HEK293 (cell line): Measurements from ENCODE around the gene MBP.

Experiments
- CTCF ChIA-PET: fragments of 350-600 bp; formaldehyde crosslinking; extraction: SDS; loops from one replicate; lab custom pipeline; 2021; ENCODE audit warnings: antibody characterized with exemption; lab: Yijun Ruan, JAX
- POLR2A ChIA-PET: fragments of 300-600 bp; formaldehyde crosslinking; extraction: SDS; loops from one replicate; lab custom pipeline; 2020; ENCODE audit warnings: antibody characterized with exemption, inconsistent platforms; lab: Yijun Ruan, JAX
- H3K27ac ChIP-seq: fragments of 200-500 bp; sonication (Bioruptor generic); 2 replicates; pipeline ENCODE4 v1.5.1; 2014; ENCODE audit warnings: low read depth, low read length, control low read depth, inconsistent platforms; ENCODE audit errors: extremely low read depth
- H3K36me3 ChIP-seq, 2 experiments: fragments of 200-500 bp in 1 of 2; sonication (Bioruptor generic) in 1 of 2; 1 replicate in 1 of 2; 2 replicates in 1 of 2; pipeline ENCODE4 v1.5.1; 2014 to 2017; ENCODE audit warnings: inconsistent platforms in 2 of 2, low read length in 2 of 2; ENCODE audit not compliant: control insufficient read depth in 2 of 2, insufficient read depth in 1 of 2
- H3K4me1 ChIP-seq: fragments of 200-500 bp; sonication (Bioruptor generic); 2 replicates; pipeline ENCODE4 v1.5.1; 2014; ENCODE audit warnings: mild to moderate bottlenecking, low read length, inconsistent platforms; ENCODE audit not compliant: control insufficient read depth, insufficient read depth
- H3K4me3 ChIP-seq: 2 replicates; pipeline ENCODE4 v1.5.1; 2011; ENCODE audit warnings: low read depth, mild to moderate bottlenecking, control low read depth, low read length, moderate library complexity
- H3K9me3 ChIP-seq: fragments of 200-500 bp; sonication (Bioruptor generic); 2 replicates; pipeline ENCODE4 v1.5.1; 2014; ENCODE audit warnings: low read depth, low read length, inconsistent platforms; ENCODE audit not compliant: control insufficient read depth, insufficient read depth
- CTCF ChIP-seq: fragments of 450-650 bp; formaldehyde crosslinking; IDR thresholded peaks from 2 replicates; pipeline ENCODE4 v1.5.1; 2016; ENCODE audit warnings: missing biosample characterization, missing genetic modification characterization
- EGR2 ChIP-seq: fragments of 450-650 bp; formaldehyde crosslinking; IDR thresholded peaks from 2 replicates; pipeline ENCODE4 v1.5.1; 2016; ENCODE audit warnings: low read depth, missing biosample characterization, missing genetic modification characterization
- GLI2 ChIP-seq: fragments of 450-650 bp; formaldehyde crosslinking; IDR thresholded peaks from 2 replicates; pipeline ENCODE4; 2017; ENCODE audit warnings: missing biosample characterization, missing genetic modification characterization, low read depth, borderline replicate concordance
- GLIS1 ChIP-seq: fragments of 450-650 bp; formaldehyde crosslinking; IDR thresholded peaks from 2 replicates; pipeline ENCODE4 v1.5.1; 2016; ENCODE audit warnings: missing biosample characterization, missing genetic modification characterization
- GLIS2 ChIP-seq: fragments of 450-650 bp; formaldehyde crosslinking; IDR thresholded peaks from 2 replicates; pipeline ENCODE4 v1.5.1; 2016; ENCODE audit warnings: missing biosample characterization, missing genetic modification characterization
- KLF1 ChIP-seq: fragments of 450-650 bp; formaldehyde crosslinking; IDR thresholded peaks from 2 replicates; pipeline ENCODE4 v1.5.1; 2016; ENCODE audit warnings: missing biosample characterization, missing genetic modification characterization
- KLF9 ChIP-seq: fragments of 450-650 bp; formaldehyde crosslinking; IDR thresholded peaks from 2 replicates; pipeline ENCODE4 v1.5.1; 2016; ENCODE audit warnings: missing biosample characterization, missing genetic modification characterization, low read depth
- OVOL3 ChIP-seq: fragments of 450-650 bp; formaldehyde crosslinking; IDR thresholded peaks from 2 replicates; pipeline ENCODE4 v1.5.1; 2016; ENCODE audit warnings: missing biosample characterization, missing genetic modification characterization
- RBAK ChIP-seq: fragments of 450-650 bp; formaldehyde crosslinking; IDR thresholded peaks from 2 replicates; pipeline ENCODE4 v1.5.1; 2016; ENCODE audit warnings: missing biosample characterization, missing genetic modification characterization
- SCRT1 ChIP-seq: fragments of 450-650 bp; formaldehyde crosslinking; IDR thresholded peaks from 2 replicates; pipeline ENCODE4 v1.5.1; 2016; ENCODE audit warnings: missing biosample characterization, missing genetic modification characterization, borderline replicate concordance
- SCRT2 ChIP-seq: fragments of 450-650 bp; formaldehyde crosslinking; IDR thresholded peaks from 2 replicates; pipeline ENCODE4 v1.5.1; 2016; ENCODE audit warnings: missing biosample characterization, missing genetic modification characterization
- TCF7L2 ChIP-seq: IDR thresholded peaks from 2 replicates; pipeline ENCODE4 v1.6.1; 2011; ENCODE audit warnings: low read depth, mild to moderate bottlenecking, inconsistent platforms, low read length, moderate library complexity, borderline replicate concordance
- ZBTB11 ChIP-seq: fragments of 450-650 bp; formaldehyde crosslinking; conservative IDR thresholded peaks from 2 replicates; pipeline ENCODE4 v1.5.1; 2016; ENCODE audit warnings: low read depth, missing biosample characterization, missing genetic modification characterization
- ZBTB48 ChIP-seq: fragments of 450-650 bp; formaldehyde crosslinking; IDR thresholded peaks from 2 replicates; pipeline ENCODE4 v1.5.1; 2016; ENCODE audit warnings: missing biosample characterization, missing genetic modification characterization
- ZFHX2 ChIP-seq: fragments of 450-650 bp; formaldehyde crosslinking; conservative IDR thresholded peaks from 2 replicates; pipeline ENCODE4 v1.5.1; 2016; ENCODE audit warnings: missing biosample characterization, missing genetic modification characterization
- ZNF132 ChIP-seq: fragments of 450-650 bp; formaldehyde crosslinking; IDR thresholded peaks from 2 replicates; pipeline ENCODE4 v1.5.1; 2017; ENCODE audit warnings: missing biosample characterization, missing genetic modification characterization, borderline replicate concordance
- ZNF2 ChIP-seq: fragments of 450-650 bp; formaldehyde crosslinking; IDR thresholded peaks from 2 replicates; pipeline ENCODE4 v1.5.1; 2016; ENCODE audit warnings: missing biosample characterization, missing genetic modification characterization
- ZNF24 ChIP-seq: fragments of 450-650 bp; formaldehyde crosslinking; IDR thresholded peaks from 2 replicates; pipeline ENCODE4 v1.5.1; 2016; ENCODE audit warnings: missing biosample characterization, missing genetic modification characterization
- ZNF558 ChIP-seq: fragments of 450-650 bp; formaldehyde crosslinking; IDR thresholded peaks from 2 replicates; pipeline ENCODE4 v1.5.1; 2016; ENCODE audit warnings: missing biosample characterization, missing genetic modification characterization
- ZNF76 ChIP-seq: fragments of 450-650 bp; formaldehyde crosslinking; IDR thresholded peaks from 2 replicates; pipeline ENCODE4; 2016; ENCODE audit warnings: low read depth, missing biosample characterization, missing genetic modification characterization, borderline replicate concordance
- TF ChIP-seq, protein P1 (sequence below): fragments of 450-650 bp; formaldehyde crosslinking; IDR thresholded peaks from 2 replicates; pipeline ENCODE4 v1.5.1; 2017; ENCODE audit warnings: missing biosample characterization, missing genetic modification characterization
- TF ChIP-seq, protein P2 (sequence below): fragments of 450-650 bp; formaldehyde crosslinking; IDR thresholded peaks from 2 replicates; pipeline ENCODE4 v1.5.1; 2017; ENCODE audit warnings: missing biosample characterization, missing genetic modification characterization
- TF ChIP-seq, protein P3 (sequence below): fragments of 450-650 bp; formaldehyde crosslinking; IDR thresholded peaks from 2 replicates; pipeline ENCODE4 v1.5.0; 2017; ENCODE audit warnings: missing biosample characterization, missing genetic modification characterization, borderline replicate concordance

Gene MBP

DNA sequence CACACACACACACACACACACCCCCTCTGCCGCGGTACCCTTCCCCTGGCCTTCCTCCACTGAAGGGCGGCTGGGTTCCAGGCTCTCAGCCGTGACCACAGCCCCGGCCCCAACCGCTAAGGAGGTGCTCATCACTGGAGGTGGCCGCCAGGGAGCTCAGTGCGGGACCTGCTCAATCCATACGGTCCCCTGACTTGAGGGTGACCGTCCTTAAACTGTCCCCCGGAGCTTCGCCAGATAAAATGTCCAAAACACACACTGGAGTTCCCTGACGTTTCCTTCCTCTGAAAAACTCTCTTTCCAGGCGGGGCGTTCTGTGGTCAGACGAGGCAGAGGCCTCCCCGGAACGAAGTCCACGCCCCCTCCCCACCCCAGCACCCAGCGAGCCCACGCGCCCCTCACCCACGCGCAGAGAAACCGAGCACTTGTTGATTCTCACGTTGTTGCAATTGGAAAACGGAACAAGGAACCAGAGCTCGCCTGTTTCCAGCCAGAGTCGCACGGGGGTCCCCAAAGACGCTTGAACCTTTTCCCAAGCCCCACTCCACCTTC lies 1.4 kb downstream of the MBP start:
- H3K27ac ChIP-seq, result peak overlapping the region; percentile 80; the same call in 1 of the 2 replicates
- H3K36me3 ChIP-seq, result peaks cover 0 to 5% of the 10 kb centered on the region in 2 experiments; a peak in 1 of 3 replicates
- TF ChIP-seq ZBTB11 (tag by site-specific recombination) (peak; percentile 28; the same call in 1 of the 2 replicates), KLF9 (tag by site-specific recombination) (peak; percentile 26; the same call in 1 of the 2 replicates), ZNF2 (no peak), ZNF76 (tag by site-specific recombination) (no peak), OVOL3 (tag by site-specific recombination) (no peak), ZNF558 (tag by site-specific recombination) (no peak), KLF1 (tag by site-specific recombination) (no peak), TCF7L2 (no peak), GLIS1 (tag by site-specific recombination) (peak; percentile 15; the same call in 1 of the 2 replicates), ZFHX2 (peak; percentile 85), ZBTB48 (tag by site-specific recombination) (peak; percentile 62), GLIS2 (tag by site-specific recombination) (peak; percentile 55), ZNF24 (tag by site-specific recombination) (no peak), SCRT1 (peak; percentile 67; the same call in 1 of the 2 replicates), ZNF132 (tag by site-specific recombination) (no peak), SCRT2 (tag by site-specific recombination) (peak; percentile 90), RBAK (tag by site-specific recombination) (no peak), EGR2 (peak; percentile 65), GLI2 (tag by site-specific recombination) (no peak), CTCF (tag by site-specific recombination) (0 out of 2 replicates have a peak, but pooled peaks have one; percentile 18)
- TF ChIP-seq, protein P1, sequence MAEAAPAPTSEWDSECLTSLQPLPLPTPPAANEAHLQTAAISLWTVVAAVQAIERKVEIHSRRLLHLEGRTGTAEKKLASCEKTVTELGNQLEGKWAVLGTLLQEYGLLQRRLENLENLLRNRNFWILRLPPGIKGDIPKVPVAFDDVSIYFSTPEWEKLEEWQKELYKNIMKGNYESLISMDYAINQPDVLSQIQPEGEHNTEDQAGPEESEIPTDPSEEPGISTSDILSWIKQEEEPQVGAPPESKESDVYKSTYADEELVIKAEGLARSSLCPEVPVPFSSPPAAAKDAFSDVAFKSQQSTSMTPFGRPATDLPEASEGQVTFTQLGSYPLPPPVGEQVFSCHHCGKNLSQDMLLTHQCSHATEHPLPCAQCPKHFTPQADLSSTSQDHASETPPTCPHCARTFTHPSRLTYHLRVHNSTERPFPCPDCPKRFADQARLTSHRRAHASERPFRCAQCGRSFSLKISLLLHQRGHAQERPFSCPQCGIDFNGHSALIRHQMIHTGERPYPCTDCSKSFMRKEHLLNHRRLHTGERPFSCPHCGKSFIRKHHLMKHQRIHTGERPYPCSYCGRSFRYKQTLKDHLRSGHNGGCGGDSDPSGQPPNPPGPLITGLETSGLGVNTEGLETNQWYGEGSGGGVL (tag by site-specific recombination), result peak; percentile 68
- TF ChIP-seq, protein P2, sequence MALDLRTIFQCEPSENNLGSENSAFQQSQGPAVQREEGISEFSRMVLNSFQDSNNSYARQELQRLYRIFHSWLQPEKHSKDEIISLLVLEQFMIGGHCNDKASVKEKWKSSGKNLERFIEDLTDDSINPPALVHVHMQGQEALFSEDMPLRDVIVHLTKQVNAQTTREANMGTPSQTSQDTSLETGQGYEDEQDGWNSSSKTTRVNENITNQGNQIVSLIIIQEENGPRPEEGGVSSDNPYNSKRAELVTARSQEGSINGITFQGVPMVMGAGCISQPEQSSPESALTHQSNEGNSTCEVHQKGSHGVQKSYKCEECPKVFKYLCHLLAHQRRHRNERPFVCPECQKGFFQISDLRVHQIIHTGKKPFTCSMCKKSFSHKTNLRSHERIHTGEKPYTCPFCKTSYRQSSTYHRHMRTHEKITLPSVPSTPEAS, result peak; percentile 93
- TF ChIP-seq, protein P3, sequence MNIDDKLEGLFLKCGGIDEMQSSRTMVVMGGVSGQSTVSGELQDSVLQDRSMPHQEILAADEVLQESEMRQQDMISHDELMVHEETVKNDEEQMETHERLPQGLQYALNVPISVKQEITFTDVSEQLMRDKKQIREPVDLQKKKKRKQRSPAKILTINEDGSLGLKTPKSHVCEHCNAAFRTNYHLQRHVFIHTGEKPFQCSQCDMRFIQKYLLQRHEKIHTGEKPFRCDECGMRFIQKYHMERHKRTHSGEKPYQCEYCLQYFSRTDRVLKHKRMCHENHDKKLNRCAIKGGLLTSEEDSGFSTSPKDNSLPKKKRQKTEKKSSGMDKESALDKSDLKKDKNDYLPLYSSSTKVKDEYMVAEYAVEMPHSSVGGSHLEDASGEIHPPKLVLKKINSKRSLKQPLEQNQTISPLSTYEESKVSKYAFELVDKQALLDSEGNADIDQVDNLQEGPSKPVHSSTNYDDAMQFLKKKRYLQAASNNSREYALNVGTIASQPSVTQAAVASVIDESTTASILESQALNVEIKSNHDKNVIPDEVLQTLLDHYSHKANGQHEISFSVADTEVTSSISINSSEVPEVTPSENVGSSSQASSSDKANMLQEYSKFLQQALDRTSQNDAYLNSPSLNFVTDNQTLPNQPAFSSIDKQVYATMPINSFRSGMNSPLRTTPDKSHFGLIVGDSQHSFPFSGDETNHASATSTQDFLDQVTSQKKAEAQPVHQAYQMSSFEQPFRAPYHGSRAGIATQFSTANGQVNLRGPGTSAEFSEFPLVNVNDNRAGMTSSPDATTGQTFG (tag by site-specific recombination), result no peak
- CTCF ChIA-PET, result interaction anchor here (0.6 to 1.9 kb wide), 3 partner anchors 81 to 154 kb away, joined by 3 to 5 read pairs (median 3); no protein-coding TSS in a partner anchor
- peaks cover 10% of the 10 kb centered on the region for H3K4me1 ChIP-seq
- POLR2A ChIA-PET, result interaction anchor here (0.9 to 1.8 kb wide), 3 partner anchors 8 to 63 kb away, joined by 3 to 5 read pairs (median 3); no protein-coding TSS in a partner anchor
- H3K9me3 ChIP-seq, result no peaks in the 10 kb centered on the region
- peak overlapping the region; percentile 65 for H3K4me3 ChIP-seq
